Measurements from ENCODE around the gene ZP3. TPM values are rescaled to one million over a fixed set of nuclear protein-coding genes. Genes with fewer than 3 reads are reported as not detected.
"Not testable (repeated sequence)": the region's sequence is repeated elsewhere in the genome, so short reads cannot be mapped to it uniquely, and the experiment has no call there.

Gene ZP3
- total RNA-seq, 1 donor from 2014 or later = not detected

DNA sequence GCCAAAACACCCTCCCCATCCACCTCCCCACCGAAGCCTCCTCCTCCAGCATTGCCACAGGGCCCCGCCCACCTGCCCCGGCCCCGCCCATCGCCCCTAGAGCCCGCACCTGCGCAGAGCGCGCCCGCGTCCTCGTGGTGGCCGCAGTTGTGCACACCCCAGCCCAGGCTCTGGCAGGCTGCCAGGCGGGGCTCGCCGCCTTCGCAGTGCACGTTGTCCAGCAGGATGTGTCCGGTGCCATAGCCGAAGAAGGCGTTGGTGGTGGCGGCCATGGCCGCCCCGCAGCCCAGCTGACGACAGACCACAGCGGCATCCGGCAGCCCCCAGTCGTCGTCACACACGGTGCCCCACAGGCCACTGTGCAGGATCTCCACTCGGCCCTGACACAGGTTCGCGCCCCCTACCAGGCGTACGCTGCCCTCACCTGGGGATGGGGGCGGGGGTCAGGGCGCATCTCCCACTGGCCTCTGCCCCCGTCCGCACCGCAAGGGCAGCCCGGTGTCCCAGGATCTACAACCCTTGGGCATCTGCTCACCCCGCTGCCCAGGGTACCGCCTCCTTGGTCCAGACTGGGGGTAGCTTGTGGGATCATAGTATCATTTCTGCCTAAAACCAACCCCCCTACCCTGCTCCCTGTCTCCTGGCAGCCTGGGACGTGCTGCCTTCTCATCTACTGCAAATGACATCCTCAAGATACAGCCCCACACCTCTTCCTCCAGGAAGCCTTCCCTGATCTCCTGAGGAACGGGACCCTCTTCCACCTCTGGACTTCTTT is 27.2 kb upstream of the ZP3 start:
- Histone ChIP-seq H3K4me1 (peaks cover 18% of the 10 kb centered on the region), H3K4me3 (peak overlapping the region; percentile 56), H3K36me3 (no peaks in the 10 kb centered on the region), H3K27ac (no peak overlapping the region), H3K27me3 (ENCODE audit: low read depth) (no peaks in the 10 kb centered on the region), H3K9me3 (no peaks in the 10 kb centered on the region)
- intact Hi-C loops (cut with DNase I) = no loop called here
- DNase-seq (peak; percentile 89), ATAC-seq (peak; percentile 69 to 71)
- TF ChIP-seq, protein P1, sequence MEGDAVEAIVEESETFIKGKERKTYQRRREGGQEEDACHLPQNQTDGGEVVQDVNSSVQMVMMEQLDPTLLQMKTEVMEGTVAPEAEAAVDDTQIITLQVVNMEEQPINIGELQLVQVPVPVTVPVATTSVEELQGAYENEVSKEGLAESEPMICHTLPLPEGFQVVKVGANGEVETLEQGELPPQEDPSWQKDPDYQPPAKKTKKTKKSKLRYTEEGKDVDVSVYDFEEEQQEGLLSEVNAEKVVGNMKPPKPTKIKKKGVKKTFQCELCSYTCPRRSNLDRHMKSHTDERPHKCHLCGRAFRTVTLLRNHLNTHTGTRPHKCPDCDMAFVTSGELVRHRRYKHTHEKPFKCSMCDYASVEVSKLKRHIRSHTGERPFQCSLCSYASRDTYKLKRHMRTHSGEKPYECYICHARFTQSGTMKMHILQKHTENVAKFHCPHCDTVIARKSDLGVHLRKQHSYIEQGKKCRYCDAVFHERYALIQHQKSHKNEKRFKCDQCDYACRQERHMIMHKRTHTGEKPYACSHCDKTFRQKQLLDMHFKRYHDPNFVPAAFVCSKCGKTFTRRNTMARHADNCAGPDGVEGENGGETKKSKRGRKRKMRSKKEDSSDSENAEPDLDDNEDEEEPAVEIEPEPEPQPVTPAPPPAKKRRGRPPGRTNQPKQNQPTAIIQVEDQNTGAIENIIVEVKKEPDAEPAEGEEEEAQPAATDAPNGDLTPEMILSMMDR (IDR thresholded peaks at IDR 0.05) = no peak

DNA sequence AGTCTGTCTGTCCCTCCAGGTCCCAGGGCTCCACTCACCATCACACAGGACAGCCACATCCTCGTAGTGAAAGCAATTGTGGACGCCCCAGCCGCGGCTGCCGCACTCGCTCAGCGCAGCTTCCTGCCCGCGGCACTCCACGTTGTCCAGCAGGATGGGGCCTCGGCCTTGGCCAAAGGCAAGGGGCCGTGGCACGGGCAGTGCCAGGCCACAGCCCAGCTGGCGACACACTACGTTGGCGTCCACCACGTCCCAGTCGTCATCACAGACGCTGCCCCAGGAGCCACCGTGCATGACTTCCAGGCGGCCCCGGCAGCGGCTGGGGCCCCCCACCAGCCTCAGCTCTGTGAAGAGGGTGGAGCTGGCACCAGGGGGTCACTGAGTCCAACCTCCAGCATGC is 24.5 kb upstream of the ZP3 start:
- Histone ChIP-seq H3K4me3 (no peak overlapping the region), H3K9me3 (no peaks in the 10 kb centered on the region), H3K36me3 (no peaks in the 10 kb centered on the region), H3K4me1 (peaks cover 14% of the 10 kb centered on the region), H3K27ac (no peak overlapping the region), H3K27me3 (ENCODE audit: low read depth) (no peaks in the 10 kb centered on the region)
- intact Hi-C loops (cut with DNase I) = no loop called here
- DNase-seq (no peak), ATAC-seq (no peak)
- TF ChIP-seq, protein P1 (IDR thresholded peaks at IDR 0.05) = no peak

DNA sequence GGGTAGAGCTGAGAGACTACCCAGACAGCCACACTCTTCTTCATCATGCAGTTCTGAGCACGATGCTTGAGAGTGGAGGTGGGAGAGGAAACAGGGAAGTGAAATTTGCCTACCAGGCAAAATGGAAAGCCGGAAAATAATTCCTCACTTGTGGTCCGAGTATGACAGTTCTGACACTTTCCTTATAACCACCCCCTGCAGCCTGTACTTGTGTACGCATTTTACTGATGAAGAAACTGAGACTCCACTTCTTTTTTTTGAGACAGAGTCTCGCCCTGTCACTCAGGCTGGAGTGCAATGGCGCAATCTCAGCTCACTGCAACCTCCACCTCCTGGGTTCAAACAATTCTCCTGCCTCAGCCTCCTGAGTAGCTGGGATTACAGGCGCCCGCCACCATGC is 21.7 kb upstream of the ZP3 start:
- H3K27me3 ChIP-seq (ENCODE audit: low read depth); H3K27ac ChIP-seq; intact Hi-C loops (cut with DNase I); H3K9me3 ChIP-seq; H3K36me3 ChIP-seq; DNase-seq; H3K4me1 ChIP-seq; H3K4me3 ChIP-seq: not testable (repeated sequence)
- ATAC-seq = peak; percentile 61

DNA sequence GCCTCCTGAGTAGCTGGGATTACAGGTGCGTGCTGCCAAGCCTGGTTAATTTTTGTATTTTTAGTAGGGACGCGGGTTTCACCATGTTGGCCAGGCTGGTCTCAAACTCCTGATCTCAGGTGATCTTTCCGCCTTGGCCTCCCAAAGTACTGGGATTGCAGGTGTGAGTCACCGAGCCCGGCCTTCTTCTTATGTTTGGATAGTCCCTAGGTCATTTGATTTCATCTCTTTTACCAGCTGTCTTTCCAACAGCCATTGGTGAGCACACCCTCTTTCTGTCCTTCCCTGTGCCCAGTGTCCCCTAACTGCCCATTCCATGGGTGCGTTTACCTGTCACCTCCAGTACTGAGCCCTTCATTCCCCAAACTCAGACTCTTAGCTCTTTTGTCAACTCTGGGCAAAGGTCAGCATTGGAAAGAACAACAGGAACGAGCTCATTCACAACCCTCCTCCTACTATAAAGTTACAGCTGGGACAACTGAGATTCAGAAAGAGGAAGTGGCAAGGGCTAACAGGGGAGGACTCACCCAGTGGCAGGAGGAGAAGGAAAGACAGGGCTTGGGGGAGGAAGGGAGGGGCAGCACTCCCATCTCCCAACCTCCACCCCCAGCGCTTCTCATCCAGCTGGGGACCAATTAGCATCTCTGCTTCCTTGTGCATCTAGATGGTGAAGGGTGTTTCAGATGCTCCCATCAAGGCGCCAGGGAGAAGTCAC is 20.8 kb upstream of the ZP3 start:
- Histone ChIP-seq H3K4me1 (no peaks in the 10 kb centered on the region), H3K27me3 (ENCODE audit: low read depth) (no peaks in the 10 kb centered on the region), H3K36me3 (no peaks in the 10 kb centered on the region), H3K4me3 (no peak overlapping the region), H3K27ac (peak overlapping the region; percentile 24), H3K9me3 (no peaks in the 10 kb centered on the region)
- TF ChIP-seq, protein P1 (IDR thresholded peaks at IDR 0.05) = no peak
- intact Hi-C loops (cut with DNase I) = no loop called here
- DNase-seq = peak; percentile 52
- peak; percentile 69 to 70 for ATAC-seq

DNA sequence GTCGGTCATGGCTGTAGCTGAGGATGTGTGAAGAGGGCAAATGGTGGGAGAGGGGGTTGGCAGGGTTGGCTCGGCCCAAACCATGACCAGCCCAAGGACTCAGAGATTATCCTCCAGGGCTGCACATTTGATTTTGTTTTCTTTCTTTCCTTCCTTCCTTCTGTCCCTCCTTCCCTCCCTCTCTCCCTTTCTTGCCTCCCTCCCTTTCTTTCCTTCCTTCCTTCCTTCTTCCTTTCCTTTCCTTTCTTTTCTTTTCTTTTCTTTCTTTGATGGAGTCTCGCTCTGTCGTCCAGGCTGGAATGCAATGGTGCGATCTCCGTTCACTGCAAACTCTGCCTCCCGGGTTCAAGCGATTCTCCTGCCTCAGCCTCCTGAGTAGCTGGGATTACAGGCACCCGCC is 19.0 kb upstream of the ZP3 start:
- Histone ChIP-seq H3K36me3 (no peaks in the 10 kb centered on the region), H3K27me3 (ENCODE audit: low read depth) (no peaks in the 10 kb centered on the region), H3K4me1 (no peaks in the 10 kb centered on the region), H3K27ac (no peak overlapping the region), H3K4me3 (no peak overlapping the region), H3K9me3 (no peaks in the 10 kb centered on the region)
- intact Hi-C loops (cut with DNase I) = no loop called here
- DNase-seq (no peak), ATAC-seq (no peak)
- TF ChIP-seq, protein P1 (IDR thresholded peaks at IDR 0.05) = no peak

DNA sequence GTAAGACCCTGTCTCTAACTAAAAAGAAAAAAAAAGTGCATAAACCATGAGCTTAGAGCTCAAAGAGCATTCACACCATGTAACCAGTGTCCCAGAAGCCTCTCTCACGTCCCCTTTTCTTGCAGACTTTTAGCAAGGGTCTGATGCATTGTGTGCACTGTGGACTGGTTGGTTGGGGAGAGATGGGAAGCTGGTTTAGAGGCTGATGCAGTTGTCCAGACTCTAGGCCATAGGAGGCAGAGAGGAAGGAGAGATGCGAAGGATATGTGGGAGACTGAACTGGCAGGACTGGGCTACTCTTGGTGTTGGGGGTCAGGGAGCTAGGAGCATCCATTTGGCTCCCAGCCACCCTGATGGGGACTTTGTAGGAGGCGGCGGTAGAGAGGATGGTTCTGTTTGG is 17.0 kb upstream of the ZP3 start:
- H3K27me3 ChIP-seq (ENCODE audit: low read depth) = no peaks in the 10 kb centered on the region
- no peaks in the 10 kb centered on the region for H3K9me3 ChIP-seq
- DNase-seq (no peak), ATAC-seq (no peak)
- no peak overlapping the region for H3K27ac ChIP-seq
- no peak overlapping the region for H3K4me3 ChIP-seq
- intact Hi-C loops (cut with DNase I) = no loop called here
- no peaks in the 10 kb centered on the region for H3K36me3 ChIP-seq
- no peaks in the 10 kb centered on the region for H3K4me1 ChIP-seq
- TF ChIP-seq, protein P1 (IDR thresholded peaks at IDR 0.05) = no peak
